Sigmoid colon (tissue), 4 donors: ENCODE results near the gene SEPTIN7.

ENCODE experiments used
- POLR2A ChIP-seq, 2 donors: fragments of 450-650 bp; IDR thresholded peaks; one replicate each; pipeline ENCODE4 v1.6.1; 2016; ENCODE audit warnings: antibody characterized with exemption in 2 of 2, mild to moderate bottlenecking in 2 of 2, moderate library complexity in 2 of 2
- POLR2AphosphoS5 ChIP-seq, 4 donors: sonication (generic); formaldehyde crosslinking; IDR thresholded peaks; one replicate each; pipeline ENCODE4 v1.6.1; 2017; ENCODE audit warnings: antibody characterized with exemption in 4 of 4
- TF ChIP-seq, protein P1 (sequence below), 4 experiments: fragments of 450-650 bp in 3 of 4; fragments of 200-600 bp in 1 of 4; IDR thresholded peaks; one replicate each; pipeline ENCODE4 v1.5.1; 2016 to 2019; ENCODE audit warnings: antibody characterized with exemption in 4 of 4, mild to moderate bottlenecking in 3 of 4, moderate library complexity in 2 of 4

DNA sequence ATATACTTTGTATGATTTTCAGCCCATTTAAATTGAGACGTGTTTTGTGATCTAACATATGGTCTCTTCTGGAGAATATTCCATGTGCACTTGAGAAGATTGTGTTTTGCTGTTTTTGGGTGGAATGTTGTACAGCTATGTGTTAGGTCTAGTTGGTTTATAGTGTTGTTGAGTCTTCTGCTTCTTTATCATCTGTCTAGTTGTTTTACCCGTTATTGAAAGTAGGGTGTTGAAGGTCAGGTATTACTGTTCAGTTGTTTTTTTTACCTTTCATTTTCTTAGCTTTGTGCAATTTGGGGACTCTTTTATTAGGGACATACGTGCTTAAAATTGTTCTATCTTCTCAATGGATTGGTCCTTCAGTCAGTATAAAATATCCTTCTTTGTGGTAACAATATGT, 18.5 kb downstream of the SEPTIN7 start:
- TF ChIP-seq, protein P1, sequence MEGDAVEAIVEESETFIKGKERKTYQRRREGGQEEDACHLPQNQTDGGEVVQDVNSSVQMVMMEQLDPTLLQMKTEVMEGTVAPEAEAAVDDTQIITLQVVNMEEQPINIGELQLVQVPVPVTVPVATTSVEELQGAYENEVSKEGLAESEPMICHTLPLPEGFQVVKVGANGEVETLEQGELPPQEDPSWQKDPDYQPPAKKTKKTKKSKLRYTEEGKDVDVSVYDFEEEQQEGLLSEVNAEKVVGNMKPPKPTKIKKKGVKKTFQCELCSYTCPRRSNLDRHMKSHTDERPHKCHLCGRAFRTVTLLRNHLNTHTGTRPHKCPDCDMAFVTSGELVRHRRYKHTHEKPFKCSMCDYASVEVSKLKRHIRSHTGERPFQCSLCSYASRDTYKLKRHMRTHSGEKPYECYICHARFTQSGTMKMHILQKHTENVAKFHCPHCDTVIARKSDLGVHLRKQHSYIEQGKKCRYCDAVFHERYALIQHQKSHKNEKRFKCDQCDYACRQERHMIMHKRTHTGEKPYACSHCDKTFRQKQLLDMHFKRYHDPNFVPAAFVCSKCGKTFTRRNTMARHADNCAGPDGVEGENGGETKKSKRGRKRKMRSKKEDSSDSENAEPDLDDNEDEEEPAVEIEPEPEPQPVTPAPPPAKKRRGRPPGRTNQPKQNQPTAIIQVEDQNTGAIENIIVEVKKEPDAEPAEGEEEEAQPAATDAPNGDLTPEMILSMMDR (IDR thresholded peaks at IDR 0.05) = no peak
- no peak for TF ChIP-seq POLR2AphosphoS5 (IDR thresholded peaks at IDR 0.05)
- TF ChIP-seq POLR2A (IDR thresholded peaks at IDR 0.05) = no peak
